Measurements from ENCODE around the gene NLE1. TPM values are rescaled to one million over a fixed set of nuclear protein-coding genes. Genes with fewer than 3 reads are reported as not detected.

NLE1 gene
- total RNA-seq, 2 donors from 2014 or later: 12.5 to 17.7 TPM

DNA sequence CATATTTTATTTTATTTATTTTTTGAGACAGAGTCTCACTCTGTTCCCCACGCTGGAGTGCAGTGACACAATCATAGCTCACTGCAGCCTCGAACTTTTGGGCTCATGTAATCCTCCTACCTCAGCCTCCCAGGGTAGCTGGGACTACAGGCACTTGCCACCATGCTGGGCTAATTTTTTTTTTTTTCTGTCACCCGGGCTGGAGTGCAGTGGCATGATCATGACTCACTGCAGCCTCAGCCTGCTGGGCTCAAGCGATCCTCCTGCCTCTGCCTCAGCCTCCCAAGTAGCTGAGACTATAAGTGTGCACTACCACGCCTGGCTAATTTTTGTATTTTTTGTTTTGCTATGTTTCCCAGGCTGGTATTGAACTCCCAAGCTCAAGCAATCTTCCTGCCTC lies 22.6 kb upstream of the NLE1 start:
- TF ChIP-seq POLR2A (IDR thresholded peaks at IDR 0.05) (no peak), POLR2AphosphoS5 (IDR thresholded peaks at IDR 0.05) (no peak)
- TF ChIP-seq, protein P1, sequence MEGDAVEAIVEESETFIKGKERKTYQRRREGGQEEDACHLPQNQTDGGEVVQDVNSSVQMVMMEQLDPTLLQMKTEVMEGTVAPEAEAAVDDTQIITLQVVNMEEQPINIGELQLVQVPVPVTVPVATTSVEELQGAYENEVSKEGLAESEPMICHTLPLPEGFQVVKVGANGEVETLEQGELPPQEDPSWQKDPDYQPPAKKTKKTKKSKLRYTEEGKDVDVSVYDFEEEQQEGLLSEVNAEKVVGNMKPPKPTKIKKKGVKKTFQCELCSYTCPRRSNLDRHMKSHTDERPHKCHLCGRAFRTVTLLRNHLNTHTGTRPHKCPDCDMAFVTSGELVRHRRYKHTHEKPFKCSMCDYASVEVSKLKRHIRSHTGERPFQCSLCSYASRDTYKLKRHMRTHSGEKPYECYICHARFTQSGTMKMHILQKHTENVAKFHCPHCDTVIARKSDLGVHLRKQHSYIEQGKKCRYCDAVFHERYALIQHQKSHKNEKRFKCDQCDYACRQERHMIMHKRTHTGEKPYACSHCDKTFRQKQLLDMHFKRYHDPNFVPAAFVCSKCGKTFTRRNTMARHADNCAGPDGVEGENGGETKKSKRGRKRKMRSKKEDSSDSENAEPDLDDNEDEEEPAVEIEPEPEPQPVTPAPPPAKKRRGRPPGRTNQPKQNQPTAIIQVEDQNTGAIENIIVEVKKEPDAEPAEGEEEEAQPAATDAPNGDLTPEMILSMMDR (IDR thresholded peaks at IDR 0.05): no peak
- DNase-seq (ENCODE audit: low spot score): no peak
- 69% methylated on average over 5 of the region's 5 CpGs for WGBS

DNA sequence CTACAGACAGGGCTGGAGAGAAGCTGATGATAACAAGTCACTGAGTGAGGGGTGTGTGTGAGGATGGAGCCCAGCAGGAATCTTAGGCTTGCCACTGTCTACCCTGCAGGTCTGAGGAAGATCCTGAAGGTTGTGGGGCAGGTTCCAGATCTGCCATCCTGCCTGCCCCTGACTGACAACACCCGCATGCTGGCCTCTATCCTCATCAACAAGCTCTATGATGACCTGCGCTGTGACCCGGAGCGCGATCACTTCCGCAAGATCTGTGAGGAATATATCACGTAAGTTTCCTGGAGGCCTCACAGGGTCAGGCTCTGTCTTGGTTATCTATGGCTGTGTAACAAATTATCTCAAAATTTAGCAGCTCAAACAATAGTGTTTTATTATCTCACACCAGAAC lies 21.8 kb upstream of the NLE1 start:
- Histone ChIP-seq H3K27ac (no peak overlapping the region), H3K36me3 (no peaks in the 10 kb centered on the region), H3K9me3 (no peaks in the 10 kb centered on the region), H3K27me3 (replicated peaks; ENCODE audit: insufficient read depth) (no peaks in the 10 kb centered on the region), H3K4me1 (replicated peaks) (no peaks in the 10 kb centered on the region), H3K4me3 (no peak overlapping the region)
- TF ChIP-seq, protein P1 (IDR thresholded peaks at IDR 0.05): no peak
- TF ChIP-seq POLR2AphosphoS5 (IDR thresholded peaks at IDR 0.05) (no peak), POLR2A (IDR thresholded peaks at IDR 0.05) (no peak)
- DNase-seq (ENCODE audit: low spot score): no peak
- WGBS: 94% methylated on average over 7 of the region's 7 CpGs
- intact Hi-C loops (cut with DNase I): no loop called here

More for the DNA sequence above, 22.6 kb upstream of the NLE1 start:
- Histone ChIP-seq H3K4me1 (replicated peaks) (no peaks in the 10 kb centered on the region), H3K27ac (no peak overlapping the region), H3K9me3 (no peaks in the 10 kb centered on the region), H3K27me3 (replicated peaks; ENCODE audit: insufficient read depth) (no peaks in the 10 kb centered on the region), H3K4me3 (no peak overlapping the region), H3K36me3 (no peaks in the 10 kb centered on the region)
- intact Hi-C loops (cut with DNase I): no loop called here

DNA sequence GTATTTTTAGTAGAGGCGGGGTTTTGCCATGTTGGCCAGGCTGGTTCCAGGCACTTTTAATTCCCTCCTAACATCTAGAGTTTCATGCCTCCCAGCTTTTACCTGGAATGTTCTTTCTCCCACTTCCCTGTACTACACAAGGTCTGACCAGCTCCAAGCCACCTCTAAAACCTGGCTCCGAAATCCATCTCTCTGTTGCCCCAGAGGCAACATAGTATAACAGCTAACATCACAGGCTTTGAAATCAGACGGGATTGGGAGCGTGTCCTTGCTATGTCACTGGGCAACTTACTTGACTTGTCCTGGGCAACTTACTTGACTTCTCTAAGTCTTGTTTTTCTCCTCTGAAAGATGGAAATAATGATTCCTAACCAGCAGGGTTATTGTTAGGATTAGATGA lies 20.7 kb upstream of the NLE1 start:
- no peak for DNase-seq (ENCODE audit: low spot score)
- TF ChIP-seq POLR2AphosphoS5 (IDR thresholded peaks at IDR 0.05): no peak
- TF ChIP-seq POLR2A (IDR thresholded peaks at IDR 0.05): no peak
- TF ChIP-seq, protein P1 (IDR thresholded peaks at IDR 0.05): no peak
- intact Hi-C loops (cut with DNase I): no loop called here
- WGBS: 81% methylated on average over 4 of the region's 4 CpGs
- no peaks in the 10 kb centered on the region for H3K36me3 ChIP-seq
- no peak overlapping the region for H3K4me3 ChIP-seq
- no peak overlapping the region for H3K27ac ChIP-seq
- H3K4me1 ChIP-seq (replicated peaks): no peaks in the 10 kb centered on the region
- H3K9me3 ChIP-seq: no peaks in the 10 kb centered on the region
- H3K27me3 ChIP-seq (replicated peaks; ENCODE audit: insufficient read depth): no peaks in the 10 kb centered on the region

DNA sequence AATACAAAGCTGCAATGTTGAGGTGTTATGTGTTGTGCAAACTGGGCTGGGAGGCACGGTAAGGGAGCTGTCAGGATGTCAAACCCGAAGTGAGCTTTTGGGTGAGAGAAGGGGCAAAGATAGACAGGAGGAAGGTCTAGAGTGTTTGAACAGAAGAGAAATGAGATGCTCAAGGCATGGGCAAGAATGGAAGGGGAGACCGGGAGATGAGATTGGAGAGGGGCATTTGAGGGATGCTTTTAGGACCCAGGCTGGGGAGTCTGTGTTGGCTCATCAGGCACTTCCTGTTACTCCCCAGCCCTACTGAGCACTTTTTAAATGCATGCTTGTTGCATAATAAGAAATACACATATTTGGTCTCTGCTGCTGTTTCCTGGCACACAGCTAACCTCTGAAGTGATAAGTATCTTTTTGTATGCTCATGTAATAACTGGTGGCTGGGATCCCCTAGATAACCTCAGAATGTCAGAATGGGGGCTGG lies 19.2 kb upstream of the NLE1 start:
- TF ChIP-seq POLR2AphosphoS5 (IDR thresholded peaks at IDR 0.05) (no peak), POLR2A (IDR thresholded peaks at IDR 0.05) (no peak)
- TF ChIP-seq, protein P1 (IDR thresholded peaks at IDR 0.05): no peak
- WGBS: 56% methylated on average over 3 of the region's 3 CpGs

DNA sequence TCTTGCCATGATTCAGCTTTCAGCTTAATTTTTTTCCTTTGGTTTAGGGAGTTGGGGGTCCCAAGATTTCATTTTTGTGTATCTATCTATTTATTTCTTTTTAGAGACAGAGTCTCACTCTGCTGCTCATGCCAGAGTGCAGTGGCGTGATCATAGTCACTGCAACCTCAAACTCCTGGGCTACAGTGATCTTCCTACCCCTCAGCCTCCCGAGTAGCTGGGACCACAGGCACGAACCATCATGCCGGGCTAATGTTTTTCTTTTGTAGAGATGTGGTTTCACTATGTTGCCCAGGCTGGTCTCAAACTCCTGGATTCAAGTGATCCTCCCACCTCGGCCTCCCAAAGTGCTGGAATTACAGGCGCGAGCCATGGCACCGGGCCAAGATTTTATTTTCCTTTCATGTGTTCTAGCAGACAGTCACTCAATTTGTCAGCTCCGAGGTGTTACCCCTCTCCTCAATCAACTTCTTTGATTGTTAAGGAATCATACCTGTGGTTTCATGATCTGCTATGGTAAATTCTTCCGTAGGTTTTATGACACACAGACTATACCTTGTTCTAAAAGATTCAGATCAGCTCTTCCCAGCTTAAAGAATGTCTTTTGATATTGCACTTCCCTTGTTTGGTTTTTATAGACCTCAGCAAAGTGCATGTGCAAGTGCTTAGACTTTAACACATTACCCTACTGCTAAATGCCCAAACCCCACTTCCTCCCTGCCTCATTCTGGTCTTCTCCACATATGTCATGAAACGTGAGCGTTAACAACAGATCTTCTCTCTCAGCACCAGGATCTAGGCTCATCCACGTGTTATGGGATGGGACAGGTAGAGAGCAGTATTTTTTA lies 18.5 kb upstream of the NLE1 start:
- Histone ChIP-seq H3K27me3 (replicated peaks; ENCODE audit: insufficient read depth) (no peaks in the 10 kb centered on the region), H3K27ac (no peak overlapping the region), H3K36me3 (no peaks in the 10 kb centered on the region), H3K4me1 (replicated peaks) (no peaks in the 10 kb centered on the region), H3K4me3 (no peak overlapping the region), H3K9me3 (no peaks in the 10 kb centered on the region)
- no peak for DNase-seq (ENCODE audit: low spot score)
- intact Hi-C loops (cut with DNase I): no loop called here
- TF ChIP-seq POLR2A (IDR thresholded peaks at IDR 0.05): no peak
- no peak for TF ChIP-seq POLR2AphosphoS5 (IDR thresholded peaks at IDR 0.05)
- TF ChIP-seq, protein P1 (IDR thresholded peaks at IDR 0.05): no peak
- WGBS: 52% methylated on average over 13 of the region's 13 CpGs

More for the DNA sequence above, 19.2 kb upstream of the NLE1 start:
- intact Hi-C loops (cut with DNase I): no loop called here
- H3K36me3 ChIP-seq: no peaks in the 10 kb centered on the region
- DNase-seq (ENCODE audit: low spot score): no peak
- H3K27ac ChIP-seq: no peak overlapping the region
- H3K27me3 ChIP-seq (replicated peaks; ENCODE audit: insufficient read depth): no peaks in the 10 kb centered on the region
- no peaks in the 10 kb centered on the region for H3K4me1 ChIP-seq (replicated peaks)
- H3K4me3 ChIP-seq: no peak overlapping the region
- H3K9me3 ChIP-seq: no peaks in the 10 kb centered on the region
